NCI-H2196 (cell line): ENCODE data around the gene MATCAP1.

ENCODE experiments used
- DNase-seq: peaks from one replicate; lab custom pipeline; 2025; ENCODE audit not compliant: unreplicated experiment; lab: John Stamatoyannopoulos, UW

The MATCAP1 gene

DNA sequence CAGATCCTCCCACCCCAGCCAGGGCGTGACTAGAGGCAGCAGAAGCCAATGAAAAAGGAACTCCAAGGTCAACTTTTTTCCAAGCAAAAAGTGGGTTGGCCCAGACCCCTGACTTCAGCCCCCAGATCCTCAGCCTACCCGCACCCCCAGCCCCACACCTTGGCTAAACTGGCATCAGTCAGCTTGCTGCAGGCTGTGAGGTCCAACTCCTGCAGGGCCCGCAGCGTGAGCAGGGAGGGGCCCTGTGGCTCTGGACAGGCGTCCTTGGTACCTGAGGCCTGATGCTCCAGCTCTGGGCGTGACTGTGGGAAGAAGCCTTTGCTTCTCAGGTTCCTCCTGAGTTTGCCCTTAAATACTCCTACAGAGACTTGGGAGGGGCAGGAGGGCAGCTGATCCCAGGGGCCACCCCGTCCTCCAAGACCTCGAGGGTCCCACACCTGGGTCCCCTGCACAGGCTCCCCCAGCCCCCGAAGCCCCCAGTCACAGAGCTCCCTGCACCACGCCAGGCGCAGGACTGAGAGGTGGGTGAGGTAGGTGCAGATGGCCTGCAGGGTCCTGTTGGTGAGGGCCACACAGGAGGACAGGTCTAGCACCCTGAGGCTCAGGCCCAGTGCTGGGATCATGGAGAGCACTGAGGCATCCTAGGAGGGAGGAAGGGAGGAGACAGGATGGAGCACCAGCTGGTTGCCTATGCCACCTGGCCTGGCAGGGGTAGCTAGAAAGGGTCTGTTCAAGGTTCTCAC is 24.6 kb upstream of the MATCAP1 start:
- DNase-seq = no peak

DNA sequence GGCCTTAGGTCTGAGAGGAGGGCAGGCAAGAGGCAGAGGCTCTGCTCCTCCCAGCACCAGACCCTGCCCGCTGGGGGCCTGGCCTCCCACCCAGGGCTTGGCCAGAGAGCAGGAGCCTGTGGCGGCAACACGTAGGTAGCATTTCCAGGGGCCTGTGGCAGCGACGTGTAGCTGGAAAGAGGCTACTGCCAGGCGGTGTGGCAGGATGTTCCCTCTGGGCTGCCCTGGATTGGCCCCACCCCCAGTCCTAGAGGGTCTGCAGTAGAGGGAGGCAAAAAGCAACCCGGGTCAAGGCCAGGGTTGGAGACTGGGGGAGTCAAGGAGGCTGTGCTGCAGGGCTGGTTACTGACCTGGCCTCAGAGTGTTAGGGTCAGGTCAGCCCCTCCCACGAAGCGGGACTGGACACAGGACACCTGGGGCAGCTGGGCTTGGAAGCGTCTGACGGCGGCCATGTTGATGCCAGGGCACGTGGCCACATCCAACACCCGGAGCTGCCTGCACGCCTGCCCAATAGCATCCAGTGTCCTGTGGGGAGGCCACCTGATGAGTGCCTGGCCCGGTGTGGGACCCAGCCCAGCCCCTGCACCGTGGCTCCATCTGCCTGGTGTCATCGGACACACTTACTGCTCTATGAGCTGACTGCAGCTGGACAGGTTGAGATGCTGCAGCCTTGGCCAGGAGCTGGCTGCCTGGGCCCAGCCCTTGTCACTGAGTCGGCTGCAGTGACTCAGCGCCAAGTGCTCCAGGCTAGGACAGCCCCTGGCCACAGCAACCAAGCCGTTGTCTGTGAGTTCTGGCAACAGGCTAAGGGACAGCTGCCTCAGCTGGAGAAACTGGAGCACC is 23.7 kb upstream of the MATCAP1 start:
- peak; percentile 64 for DNase-seq

DNA sequence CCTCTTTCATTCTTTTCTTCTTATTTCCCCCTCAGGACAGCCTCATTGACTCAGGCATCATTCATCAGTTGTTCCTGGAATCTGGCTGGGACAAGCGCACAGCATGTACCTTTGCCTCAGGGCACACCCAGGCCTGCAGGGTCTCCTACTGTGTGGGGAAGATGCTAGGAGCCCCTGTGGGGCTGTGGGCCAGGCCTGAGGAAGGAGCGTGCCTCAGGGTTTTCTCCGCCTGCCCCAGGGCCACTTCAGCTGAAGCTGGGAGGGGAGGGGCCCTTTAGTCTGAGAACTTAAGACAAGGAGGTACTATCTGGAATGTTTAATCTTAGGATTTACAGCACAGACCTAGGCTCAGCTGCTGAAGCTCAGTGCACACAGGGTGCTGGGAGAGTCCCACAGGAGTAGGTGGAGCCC is 23.1 kb upstream of the MATCAP1 start:
- no peak for DNase-seq

DNA sequence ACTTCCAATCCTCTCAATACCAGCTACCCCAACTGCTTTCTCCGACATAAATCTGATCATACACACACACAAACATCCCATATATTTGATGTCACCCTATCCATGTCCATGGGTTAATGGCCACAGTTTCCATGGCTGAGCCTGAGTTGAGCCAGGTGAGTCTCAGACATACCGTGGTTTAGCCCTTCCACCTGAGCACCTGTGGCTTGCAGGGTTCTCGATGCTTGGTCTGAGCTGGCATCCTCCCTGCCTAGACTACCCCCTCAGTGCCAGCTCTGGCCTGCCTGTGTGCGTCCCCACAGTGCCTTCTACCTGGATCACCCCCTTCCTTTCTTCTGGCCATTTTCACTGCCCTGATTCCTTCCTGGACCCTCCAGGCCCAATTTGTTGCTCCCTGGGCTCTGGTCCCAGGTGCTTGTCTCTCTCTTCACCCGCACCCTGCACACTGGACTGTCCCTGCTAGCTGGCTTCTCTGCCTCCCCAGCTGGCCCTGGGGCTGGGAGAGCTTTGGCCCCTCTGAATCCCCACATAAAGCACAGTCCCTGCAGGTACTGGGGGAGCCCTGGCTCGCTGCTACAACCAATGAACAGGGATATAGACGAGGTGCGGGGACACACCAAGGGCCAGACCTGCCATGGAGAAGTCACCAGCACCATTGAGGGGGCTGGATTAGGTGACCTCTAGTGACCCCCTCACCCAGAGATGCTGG is 22.5 kb upstream of the MATCAP1 start:
- no peak for DNase-seq

DNA sequence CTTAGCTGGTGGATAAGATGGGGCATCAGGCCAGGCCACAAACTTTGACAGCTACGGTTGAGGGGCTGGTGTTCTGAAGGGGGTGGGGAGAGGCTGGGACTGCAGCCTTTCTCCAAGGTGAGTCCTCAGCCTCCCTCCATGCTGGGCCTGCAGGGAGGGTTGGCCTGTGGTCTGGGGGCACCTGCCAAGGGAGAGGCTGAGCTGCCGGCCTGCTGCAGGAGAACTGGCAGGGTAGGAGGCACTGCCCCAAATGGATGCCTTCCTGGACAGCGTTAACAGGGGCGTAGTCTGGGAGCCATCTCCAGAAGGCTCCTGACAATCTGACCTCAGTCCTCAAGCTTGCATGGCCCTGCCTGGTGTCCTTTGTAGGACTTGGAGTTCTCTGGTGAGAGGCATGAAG is 20.3 kb upstream of the MATCAP1 start:
- no peak for DNase-seq

DNA sequence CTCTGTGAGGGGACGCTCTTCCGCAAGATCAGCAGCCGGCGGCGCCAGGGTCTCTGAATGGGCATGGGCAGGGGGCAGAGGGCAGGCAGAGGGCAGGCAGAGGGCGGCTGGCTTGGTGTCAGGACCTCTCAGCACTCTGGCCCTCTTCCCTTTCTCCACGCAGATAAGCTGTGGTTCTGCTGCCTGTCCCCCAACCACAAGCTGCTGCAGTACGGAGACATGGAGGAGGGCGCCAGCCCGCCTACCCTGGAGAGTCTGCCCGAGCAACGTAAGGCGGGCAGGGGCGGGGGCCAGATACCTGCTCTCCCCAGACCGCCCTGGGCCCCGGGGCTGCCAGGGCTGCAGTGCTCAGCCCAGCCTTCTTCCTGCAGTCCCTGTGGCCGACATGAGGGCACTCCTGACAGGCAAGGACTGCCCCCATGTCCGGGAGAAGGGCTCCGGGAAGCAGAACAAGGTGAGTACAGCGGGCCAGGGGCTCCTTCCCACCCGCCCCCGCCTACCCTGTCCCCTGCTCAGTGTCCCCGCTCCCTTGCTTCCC is 19.3 kb upstream of the MATCAP1 start:
- DNase-seq = no peak

DNA sequence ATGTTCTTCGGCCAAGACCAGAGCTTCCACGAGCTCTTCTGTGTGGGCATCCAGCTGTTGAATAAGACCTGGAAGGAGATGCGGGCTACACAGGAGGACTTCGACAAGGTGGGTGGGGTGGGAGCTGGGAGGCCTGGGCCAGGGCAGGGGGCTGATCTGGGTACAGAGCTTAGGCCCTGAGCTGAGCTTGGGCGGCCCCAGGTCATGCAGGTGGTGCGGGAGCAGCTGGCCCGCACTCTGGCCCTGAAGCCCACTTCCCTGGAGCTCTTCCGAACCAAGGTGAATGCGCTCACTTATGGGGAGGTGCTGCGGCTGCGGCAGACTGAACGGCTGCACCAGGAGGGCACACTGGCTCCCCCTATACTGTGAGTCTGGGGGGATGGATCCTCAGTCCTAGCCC is 18.7 kb upstream of the MATCAP1 start:
- DNase-seq = no peak

DNA sequence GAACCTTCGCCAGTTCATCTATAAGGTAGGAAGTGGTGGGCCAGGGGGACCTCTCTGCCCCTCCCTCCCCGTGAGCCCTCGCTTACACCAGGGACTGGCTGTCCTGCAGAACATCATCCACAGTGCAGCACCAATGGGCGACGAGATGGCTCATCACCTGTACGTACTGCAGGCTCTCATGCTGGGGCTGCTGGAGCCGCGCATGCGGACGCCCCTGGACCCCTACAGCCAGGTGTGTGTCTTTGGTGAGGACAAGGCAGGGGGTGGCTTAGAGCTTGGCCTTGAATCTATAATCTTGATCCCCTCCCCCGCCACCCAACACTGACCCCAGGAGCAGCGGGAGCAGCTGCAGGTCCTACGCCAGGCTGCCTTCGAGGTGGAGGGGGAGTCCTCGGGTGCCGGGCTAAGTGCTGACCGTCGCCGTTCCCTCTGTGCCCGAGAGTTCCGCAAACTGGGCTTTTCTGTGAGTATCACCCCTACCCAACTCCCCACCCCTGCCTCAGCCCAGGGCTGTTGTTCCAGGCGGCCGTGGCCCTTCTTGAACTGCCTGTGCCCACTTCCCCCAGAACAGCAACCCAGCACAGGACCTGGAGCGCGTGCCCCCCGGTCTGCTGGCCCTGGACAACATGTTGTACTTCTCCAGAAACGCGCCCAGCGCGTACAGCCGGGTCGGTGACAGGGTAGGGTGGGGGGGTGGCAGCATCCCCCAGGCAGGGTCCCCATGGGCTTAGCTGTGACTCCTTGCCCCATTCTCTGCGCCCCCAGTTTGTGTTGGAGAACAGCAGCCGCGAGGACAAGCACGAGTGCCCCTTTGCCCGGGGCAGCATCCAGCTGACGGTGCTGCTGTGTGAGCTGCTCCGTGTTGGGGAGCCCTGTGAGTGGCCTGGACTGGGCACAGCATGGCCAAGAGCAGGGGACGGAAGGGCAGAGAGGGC is 17.9 kb upstream of the MATCAP1 start:
- DNase-seq = no peak

DNA sequence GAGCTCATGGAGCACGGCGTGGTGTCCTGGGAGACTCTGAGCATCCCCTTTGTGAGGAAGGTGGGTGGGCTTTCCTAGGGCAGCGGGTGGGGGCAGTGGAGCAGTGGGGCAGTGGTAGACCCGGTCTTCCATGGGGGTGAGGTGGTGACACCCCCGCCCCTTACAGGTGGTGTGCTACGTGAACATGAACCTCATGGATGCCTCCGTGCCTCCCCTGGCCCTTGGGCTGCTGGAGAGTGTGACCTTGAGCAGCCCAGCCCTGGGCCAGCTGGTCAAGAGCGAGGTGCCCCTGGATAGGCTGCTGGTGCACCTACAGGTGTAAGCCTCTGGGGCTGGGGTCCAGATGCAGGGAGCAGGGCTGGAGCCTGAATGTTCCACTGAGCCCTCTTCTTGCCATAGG is 16.7 kb upstream of the MATCAP1 start:
- no peak for DNase-seq

DNA sequence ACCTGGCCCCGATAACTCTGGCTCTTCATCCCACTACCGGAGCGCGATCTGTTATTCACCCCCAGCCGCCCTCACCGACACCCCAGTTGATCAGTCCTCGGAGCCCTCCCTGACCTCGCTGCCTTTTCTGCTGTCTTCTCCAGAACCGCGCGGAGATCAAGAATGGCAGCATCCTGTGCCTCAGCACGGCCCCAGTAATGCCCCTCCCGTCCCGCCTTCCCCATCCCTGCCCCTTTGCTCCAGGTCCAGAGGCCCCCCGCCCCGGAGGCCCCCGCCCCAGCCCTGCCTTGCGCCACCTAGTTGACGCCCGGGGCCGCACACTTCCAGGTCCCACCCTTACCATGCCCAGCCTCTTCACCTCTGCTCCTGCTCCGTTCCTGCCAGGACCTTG is 16.0 kb upstream of the MATCAP1 start:
- no peak for DNase-seq

DNA sequence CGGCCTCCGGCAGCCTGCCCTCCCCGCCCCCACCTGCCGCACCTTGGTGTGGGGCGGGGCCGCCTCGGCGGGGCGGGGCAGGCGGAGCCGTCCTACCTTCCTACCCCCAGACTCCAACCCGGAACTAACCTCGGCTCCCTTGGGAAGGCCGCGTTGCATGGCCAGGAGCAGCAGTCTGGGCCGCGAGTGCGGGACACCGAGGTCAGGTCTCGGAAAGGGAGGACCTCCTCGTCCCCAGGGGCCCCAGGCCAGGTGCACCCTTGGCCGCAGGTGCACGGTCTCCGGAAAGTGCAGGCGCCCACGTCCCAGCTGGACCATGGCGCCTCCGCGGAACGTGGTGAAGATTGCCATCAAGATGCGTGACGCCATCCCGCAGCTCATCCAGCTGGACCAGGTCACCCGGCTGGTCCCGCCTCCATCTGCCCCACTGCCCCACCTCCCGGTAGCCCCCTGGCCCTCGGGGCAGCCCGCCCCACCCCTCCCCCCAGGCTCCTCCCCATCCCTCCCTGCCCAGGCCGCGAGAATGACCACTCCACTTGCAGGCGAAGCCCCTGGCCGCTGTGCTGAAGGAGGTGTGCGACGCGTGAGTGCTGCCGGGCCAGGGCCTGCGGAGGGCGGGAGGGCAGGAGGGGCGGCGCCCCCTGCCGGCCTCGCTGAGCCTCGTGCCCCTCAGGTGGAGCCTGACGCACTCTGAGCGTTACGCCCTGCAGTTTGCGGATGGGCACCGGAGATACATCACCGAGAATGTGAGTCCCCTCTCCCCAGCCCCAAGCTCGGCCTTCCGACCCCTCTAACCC is 15.4 kb upstream of the MATCAP1 start, which contains the start of gene ELMO3:
TSS of gene ELMO3 (plus strand) at position 121 of the 797 bp plus-strand sequence. CDS start at position 317, 196 bp downstream.
- DNase-seq = no peak

DNA sequence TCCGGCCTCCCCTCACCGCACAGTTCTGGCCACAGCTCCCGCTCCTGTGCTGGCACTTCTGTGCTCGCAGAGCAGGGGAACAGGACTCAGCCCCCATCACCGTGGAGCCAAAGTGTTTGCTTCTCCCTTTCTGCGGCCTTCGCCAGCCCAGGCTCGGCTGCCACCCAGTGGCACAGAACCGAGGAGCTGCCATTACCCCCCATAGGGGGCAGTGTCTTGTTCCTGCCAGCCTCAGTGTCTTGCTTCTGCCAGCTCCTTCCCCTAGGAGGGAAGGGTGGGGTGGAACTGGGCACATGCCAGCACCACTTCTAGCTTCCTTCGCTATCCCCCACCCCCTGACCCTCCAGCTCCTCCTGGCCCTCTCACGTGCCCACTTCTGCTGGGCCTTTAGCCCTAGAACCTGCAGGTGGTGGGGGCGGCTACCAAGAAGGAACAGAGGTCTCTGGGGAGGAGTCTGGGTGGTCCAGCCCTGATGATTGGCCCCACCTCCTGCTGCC is 14.5 kb upstream of the MATCAP1 start:
- DNase-seq = peak; percentile 2

DNA sequence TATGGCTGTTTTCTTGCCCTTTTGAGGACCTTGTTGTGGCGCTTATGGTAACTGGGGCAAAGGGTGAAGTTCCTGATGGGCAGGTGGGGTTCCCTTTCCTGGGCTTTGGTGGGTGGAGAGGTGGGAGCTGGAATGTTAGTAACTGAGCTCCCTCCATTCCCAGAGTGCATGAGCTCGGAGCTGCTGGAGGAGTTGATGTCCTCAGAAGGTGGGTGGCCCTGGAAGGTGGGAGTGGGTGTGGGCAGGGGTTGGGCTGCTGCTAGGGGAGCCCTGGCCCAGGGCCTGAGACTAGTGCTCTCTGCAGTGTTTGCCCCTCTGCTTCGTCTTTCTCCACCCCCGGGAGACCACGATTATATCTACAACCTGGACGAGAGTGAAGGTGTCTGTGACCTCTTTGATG is 13.9 kb upstream of the MATCAP1 start:
- DNase-seq = no peak

DNA sequence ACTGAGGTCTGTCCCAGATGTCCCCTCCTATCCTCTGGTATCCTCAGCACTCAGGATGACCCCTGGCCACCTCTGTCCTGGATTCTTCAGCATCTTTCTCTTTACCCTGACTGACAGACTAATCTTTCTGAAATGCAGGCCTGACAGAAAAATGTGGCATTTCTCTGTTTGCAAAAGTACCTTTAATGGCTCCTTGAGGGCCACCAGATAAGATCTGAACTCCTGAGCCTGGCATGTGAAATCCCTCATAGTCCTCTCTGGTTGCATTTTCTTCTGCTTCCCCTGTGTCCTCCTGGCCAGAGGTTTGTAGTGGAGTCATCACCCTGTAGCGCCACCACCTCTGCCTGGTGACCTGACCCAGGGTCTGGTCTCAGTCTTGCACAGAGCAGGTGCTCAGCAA is 13.1 kb upstream of the MATCAP1 start:
- DNase-seq = no peak

DNA sequence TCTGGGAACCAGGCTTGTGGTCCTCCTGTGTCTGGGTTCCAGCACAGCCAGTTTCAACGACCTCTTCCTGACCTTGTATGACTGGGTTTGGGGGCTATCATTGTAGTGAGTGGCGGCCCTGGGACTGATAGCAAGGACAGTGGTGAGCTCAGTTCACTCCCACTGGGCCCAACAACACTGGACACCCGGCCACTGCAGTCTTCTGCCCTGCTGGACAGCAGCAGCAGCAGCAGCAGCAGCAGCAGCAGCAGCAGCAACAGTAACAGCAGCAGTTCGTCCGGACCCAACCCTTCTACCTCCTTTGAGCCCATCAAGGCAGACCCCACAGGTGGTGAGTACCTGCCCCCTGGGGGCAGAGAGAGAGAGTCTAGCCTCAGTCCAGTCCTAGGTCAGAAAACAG is 11.9 kb upstream of the MATCAP1 start:
- DNase-seq = no peak

DNA sequence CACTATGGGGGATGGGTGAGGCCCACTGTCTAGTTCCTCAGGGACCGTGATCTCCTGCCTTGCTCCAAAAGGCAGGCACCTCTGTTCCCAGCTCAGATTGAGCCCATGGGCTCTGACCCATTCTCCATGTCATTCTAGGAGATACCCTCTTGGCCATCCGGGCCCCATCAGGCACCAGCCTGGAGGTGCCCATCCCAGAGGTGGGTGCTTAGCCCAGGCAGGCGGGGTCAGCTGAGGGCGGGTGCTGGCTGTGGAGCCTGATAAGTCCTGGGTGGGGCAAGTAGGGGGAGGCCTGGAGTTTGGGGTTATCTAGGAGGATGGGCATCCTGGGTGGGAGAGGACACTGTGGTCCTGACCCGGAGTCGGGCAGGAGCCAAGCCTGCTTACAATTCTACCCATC is 10.5 kb upstream of the MATCAP1 start:
- DNase-seq = no peak

DNA sequence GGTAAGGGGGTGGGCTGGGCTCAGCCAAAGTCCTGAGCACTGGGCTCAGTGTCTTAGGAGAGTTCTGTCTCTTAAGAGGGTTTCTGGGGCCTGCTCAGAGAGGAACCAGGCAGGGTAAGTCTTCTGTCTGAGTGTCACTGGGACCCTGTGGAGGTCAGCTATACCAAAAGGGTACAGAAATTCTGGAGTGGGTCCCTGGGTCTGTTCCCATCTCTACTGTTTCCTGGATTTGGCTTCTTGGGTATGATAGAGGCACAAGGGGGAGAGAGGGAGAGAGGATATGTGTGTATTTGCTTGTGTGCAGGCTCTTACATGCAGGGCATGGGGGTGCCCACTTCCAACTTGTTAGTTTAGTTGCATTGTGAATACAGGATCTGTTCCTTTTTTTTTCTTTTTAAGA is 9.8 kb upstream of the MATCAP1 start:
- no peak for DNase-seq

DNA sequence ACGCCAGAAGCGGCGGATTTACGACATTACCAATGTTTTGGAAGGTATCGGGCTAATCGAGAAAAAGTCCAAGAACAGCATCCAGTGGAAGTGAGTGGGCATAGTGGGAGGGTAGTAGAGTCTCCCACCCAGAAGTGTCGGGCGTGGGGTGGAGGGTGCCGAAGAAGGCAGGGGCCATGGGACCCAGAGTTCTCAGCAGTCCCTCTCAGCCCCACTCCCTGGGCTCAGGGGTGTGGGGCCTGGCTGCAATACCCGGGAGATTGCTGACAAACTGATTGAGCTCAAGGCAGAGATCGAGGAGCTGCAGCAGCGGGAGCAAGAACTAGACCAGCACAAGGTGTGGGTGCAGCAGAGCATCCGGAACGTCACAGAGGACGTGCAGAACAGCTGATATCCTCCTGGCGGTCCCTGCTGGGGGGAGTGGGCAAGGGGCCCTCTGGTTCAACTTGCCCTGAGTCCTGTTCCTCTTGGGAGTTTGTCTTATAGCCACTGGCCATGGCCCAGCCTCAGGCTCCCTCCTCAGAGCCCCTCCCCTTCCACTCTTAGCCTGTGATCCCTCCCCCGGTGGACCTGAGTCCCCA is 9.1 kb upstream of the MATCAP1 start:
- DNase-seq = no peak
